ENCODE results near the gene MILR1. TPM values are rescaled to one million over a fixed set of nuclear protein-coding genes. Genes with fewer than 3 reads are reported as not detected.

MILR1 gene
- total and polyA plus RNA-seq, 12 donors = 1.0 to 13.3 (median 1.3) TPM

DNA sequence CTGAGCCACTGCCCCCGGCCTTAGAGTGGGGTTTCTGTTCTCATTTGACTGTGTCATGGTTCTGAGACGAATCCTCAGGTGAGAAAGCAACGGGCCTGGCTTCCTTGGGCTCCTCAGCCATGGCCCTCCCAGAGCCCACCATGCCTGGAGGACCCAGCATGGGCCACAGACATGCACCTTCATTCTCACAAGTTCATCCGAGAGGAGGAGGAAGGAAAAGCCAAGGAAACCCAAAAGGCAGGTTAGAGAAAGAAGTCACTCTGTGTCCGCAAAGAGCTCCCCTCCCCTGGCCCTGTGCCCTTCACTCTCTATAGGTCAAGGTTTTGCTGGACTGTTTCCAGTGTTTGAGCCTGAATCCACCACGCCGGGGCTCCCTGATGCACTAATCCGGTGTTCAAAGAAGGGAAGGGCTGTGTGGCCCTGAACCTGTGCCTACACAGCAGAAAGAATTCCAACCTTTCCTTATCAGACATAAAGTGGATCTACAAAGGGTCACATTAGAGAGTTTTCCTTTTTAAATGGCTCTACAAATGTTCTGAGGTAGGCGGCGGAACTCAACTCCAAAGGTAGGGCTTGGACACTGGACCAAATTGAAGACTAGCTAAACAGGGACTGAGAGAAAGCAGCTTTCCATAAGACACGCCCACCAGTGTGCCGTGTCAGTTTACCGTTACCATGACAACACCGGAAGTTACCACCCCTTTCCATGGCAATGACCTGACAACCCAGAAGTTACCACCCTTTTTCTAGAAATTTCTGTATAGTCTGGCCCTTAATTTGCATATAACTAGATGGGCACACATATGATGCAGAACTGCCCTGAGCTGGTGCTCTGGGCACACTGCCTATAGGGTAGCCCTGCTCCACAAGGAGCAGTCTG is 42.4 kb upstream of the MILR1 start:
- H3K9me3 ChIP-seq = peaks cover 0 to 6% (median 0%) of the 10 kb centered on the region in 11 donors
- H3K27me3 ChIP-seq = no peaks in the 10 kb centered on the region
- DNase-seq (peak in 1 of 2 donors; percentile 49), ATAC-seq (peak in 3 of 8 donors; percentile 19 to 37 (median 26))
- TF ChIP-seq, protein P1, sequence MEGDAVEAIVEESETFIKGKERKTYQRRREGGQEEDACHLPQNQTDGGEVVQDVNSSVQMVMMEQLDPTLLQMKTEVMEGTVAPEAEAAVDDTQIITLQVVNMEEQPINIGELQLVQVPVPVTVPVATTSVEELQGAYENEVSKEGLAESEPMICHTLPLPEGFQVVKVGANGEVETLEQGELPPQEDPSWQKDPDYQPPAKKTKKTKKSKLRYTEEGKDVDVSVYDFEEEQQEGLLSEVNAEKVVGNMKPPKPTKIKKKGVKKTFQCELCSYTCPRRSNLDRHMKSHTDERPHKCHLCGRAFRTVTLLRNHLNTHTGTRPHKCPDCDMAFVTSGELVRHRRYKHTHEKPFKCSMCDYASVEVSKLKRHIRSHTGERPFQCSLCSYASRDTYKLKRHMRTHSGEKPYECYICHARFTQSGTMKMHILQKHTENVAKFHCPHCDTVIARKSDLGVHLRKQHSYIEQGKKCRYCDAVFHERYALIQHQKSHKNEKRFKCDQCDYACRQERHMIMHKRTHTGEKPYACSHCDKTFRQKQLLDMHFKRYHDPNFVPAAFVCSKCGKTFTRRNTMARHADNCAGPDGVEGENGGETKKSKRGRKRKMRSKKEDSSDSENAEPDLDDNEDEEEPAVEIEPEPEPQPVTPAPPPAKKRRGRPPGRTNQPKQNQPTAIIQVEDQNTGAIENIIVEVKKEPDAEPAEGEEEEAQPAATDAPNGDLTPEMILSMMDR (IDR thresholded peaks at IDR 0.05) = no peak
- peak overlapping the region in 1 of 10 donors; percentile 78 for H3K27ac ChIP-seq
- no peak overlapping the region for H3K4me3 ChIP-seq
- 85% methylated on average over 14 of the region's 14 CpGs for WGBS, 2 donors
- no peaks in the 10 kb centered on the region for H3K36me3 ChIP-seq
- intact Hi-C loops (cut with DNase I) = no loop called here
- peaks cover 0 to 79% (median 11%) of the 10 kb centered on the region in 9 donors for H3K4me1 ChIP-seq

DNA sequence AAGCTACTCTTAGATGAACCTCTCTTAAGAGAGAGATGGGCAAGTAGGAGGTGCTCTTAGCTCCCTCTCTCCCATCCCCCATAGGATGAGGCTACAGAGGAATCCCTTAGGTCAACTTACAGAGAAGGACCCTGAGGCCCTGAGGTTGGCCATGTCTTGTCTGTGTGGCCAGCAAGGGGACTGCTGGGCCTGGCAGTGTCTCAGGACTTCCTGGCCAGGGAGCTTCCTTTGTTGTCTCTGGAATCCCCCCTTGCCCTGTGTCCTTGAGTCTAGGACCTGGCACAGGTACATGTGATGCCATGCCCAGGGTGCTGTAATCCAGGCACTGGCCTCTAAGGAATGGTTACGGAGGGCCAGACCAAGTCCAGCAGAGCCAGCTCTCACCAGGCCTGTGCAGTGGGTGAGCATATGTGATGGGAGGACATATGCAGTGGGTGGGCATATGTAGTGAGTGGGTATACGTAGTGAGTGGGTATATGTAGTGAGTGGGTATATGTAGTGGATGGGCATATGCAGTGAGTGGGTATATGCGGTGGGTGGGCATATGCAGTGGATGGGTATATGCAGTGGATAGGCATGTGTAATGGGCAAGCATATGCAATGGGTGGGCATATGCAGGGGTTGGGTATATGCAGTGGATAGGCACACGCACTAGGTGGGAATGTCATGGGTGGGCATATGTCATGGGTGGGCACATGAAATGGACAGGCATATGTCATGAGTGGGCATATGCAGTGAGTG is 38.0 kb upstream of the MILR1 start:
- intact Hi-C loops (cut with DNase I) = loop anchor here in 2 of 10 donors (2.0 to 5.0 kb wide), 2 partner anchors 89 to 92 kb away; no protein-coding TSS in a partner anchor

DNA sequence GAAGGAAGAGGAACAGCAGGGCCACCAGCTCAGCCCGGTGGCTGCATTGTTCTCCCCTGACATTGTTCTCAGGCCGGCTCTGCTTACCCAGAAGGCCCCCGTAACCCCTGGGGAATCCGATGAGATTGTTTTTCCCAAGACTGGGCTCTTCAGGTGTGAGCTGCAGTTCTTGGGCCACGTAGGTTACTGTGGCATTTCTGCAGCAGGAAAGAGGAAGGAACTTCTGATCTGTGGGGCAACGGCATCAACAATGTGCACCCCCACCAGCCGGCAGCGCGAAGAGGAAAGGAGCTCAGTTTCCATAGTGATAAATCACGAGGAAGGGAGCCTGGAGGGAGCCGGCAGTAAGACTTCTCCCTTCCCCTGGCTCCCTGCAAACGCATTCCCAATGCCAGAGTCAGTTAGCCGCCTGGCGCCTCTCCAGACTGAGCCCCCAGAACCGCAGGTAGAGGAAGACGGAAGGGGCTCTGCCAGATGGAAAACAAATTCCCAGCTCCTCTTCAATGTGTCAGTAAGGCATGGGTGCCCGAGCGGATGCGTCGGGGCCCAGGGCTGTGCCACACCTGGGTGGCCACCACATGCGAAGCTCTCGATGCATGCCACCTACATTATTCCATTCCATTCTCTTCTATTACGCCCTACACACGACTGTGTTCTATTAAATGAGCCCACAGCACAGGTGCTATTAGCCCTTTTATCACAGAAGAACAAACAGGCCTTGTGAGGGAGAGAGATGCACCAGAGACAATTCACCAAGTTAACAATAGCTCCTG is 36.7 kb upstream of the MILR1 start:
- Histone ChIP-seq H3K9me3 (no peaks in the 10 kb centered on the region), H3K36me3 (no peaks in the 10 kb centered on the region), H3K27me3 (no peaks in the 10 kb centered on the region), H3K27ac (peak overlapping the region in 9 of 10 donors; percentile 33 to 82 (median 72)), H3K4me1 (peaks cover 0 to 48% (median 22%) of the 10 kb centered on the region in 9 donors), H3K4me3 (peak overlapping the region in 6 of 10 donors; percentile 30 to 39 (median 36))
- DNase-seq = peak; percentile 56 to 73
- intact Hi-C loops (cut with DNase I) = loop anchor here in 2 of 10 donors (2.0 to 5.0 kb wide), 2 partner anchors 90 to 93 kb away; no protein-coding TSS in a partner anchor
- WGBS, 2 donors = 38 to 39% methylated on average over 24 of the region's 24 CpGs
- peak; percentile 75 to 87 (median 85) for ATAC-seq
- TF ChIP-seq, protein P1 (IDR thresholded peaks at IDR 0.05) = no peak

More for the DNA sequence above, 38.0 kb upstream of the MILR1 start:
- ATAC-seq (peak in 3 of 8 donors; percentile 12 to 36 (median 14)), DNase-seq (no peak)
- Histone ChIP-seq H3K36me3 (no peaks in the 10 kb centered on the region), H3K27ac (peak overlapping the region in 5 of 10 donors; percentile 29 to 66 (median 56)), H3K4me3 (no peak overlapping the region), H3K27me3 (no peaks in the 10 kb centered on the region), H3K4me1 (peaks cover 0 to 58% (median 22%) of the 10 kb centered on the region in 9 donors), H3K9me3 (no peaks in the 10 kb centered on the region)
- 91 to 96% methylated on average over 4 of the region's 4 CpGs for WGBS, 2 donors
- TF ChIP-seq, protein P1 (IDR thresholded peaks at IDR 0.05) = no peak

All from heart right ventricle (tissue), 16 donors.